Epithelial cell of proximal tubule (primary cell): ENCODE results near the gene JARID2. TPM values are rescaled to one million over a fixed set of nuclear protein-coding genes. Genes with fewer than 3 reads are reported as not detected.

ENCODE experiments used
- DNase-seq: peaks from one replicate; pipeline ENCODE4 v3.0.0-alpha.2; 2011; ENCODE audit warnings: low read depth
- H3K4me3 ChIP-seq: 2 replicates; pipeline ENCODE4 v1.5.1; 2011; ENCODE audit warnings: low read depth, mild to moderate bottlenecking, low read length
- total RNA-seq: library from RNA; depleted of rRNA; stranded (reverse); fragments of >200 nt; gene quantifications from 2 replicates; pipeline ENCODE4 v1.2.3, GENCODE V29; 2015
- TF ChIP-seq, protein P1 (sequence below): conservative IDR thresholded peaks from 2 replicates; pipeline ENCODE4 v1.5.1; 2012; ENCODE audit warnings: low read depth, mild to moderate bottlenecking, low read length

The JARID2 gene
- total RNA-seq, 1 donor from 2014 or later = 5.1 TPM

DNA sequence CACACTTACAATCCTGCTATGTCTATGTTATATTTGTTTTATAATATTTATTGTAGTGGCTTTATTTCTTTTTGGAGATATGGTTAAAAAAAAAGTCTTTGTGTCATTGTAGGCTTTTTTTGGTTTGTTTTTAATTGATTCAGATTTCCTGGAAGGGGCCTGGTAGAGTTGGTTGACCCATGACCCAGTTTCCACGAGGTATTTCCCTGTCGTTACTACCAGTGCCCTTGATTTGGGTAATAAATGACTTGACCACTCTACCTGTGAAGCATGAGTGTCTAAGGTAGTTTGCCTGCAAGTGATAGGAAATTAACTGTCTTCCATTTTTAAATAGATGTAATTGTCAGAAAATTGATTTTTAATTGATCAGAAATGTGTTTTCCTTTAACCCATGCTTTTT is 121.0 kb downstream of the JARID2 start:
- no peak for DNase-seq
- TF ChIP-seq, protein P1, sequence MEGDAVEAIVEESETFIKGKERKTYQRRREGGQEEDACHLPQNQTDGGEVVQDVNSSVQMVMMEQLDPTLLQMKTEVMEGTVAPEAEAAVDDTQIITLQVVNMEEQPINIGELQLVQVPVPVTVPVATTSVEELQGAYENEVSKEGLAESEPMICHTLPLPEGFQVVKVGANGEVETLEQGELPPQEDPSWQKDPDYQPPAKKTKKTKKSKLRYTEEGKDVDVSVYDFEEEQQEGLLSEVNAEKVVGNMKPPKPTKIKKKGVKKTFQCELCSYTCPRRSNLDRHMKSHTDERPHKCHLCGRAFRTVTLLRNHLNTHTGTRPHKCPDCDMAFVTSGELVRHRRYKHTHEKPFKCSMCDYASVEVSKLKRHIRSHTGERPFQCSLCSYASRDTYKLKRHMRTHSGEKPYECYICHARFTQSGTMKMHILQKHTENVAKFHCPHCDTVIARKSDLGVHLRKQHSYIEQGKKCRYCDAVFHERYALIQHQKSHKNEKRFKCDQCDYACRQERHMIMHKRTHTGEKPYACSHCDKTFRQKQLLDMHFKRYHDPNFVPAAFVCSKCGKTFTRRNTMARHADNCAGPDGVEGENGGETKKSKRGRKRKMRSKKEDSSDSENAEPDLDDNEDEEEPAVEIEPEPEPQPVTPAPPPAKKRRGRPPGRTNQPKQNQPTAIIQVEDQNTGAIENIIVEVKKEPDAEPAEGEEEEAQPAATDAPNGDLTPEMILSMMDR = no peak

DNA sequence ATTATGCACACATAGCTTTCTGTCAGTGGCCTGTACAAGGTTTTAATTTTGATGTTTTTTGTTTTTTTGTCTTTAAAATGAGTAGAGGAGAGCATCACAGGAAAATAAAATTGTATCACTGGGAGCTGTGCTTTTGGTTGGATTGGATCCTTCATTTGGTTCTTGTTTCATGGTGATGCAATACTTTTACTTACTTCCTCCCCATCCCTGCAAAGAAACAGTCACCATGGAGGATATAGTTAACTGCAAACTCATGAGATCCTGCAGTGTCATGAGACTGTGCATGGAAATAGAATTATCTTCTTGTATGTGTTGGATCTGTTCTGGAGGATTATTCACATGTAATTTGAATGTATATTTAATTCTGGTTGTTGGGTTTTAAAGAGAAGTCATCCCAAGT is 122.3 kb downstream of the JARID2 start:
- no peak overlapping the region for H3K4me3 ChIP-seq
- no peak for DNase-seq
- TF ChIP-seq, protein P1 = no peak

More for the DNA sequence above, 121.0 kb downstream of the JARID2 start:
- H3K4me3 ChIP-seq = no peak overlapping the region

DNA sequence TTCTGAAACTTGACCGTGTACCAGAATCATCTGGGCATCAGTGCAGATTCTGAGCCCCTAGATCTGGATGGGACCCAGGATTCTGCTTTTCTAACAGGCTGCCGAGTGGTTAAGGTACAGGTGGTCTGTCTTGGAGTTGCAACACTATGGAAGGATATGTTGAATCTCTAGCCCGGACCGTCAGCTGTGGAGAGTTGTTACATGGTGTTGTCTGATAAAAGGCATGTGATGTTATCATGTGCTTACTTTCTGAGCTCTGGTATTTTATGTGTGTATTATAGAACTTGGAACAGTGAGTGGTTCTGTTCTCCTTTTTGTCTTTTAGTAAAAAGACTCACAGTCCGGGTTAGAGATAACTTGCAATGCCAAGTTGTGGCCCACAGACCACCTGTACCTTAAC is 123.0 kb downstream of the JARID2 start:
- TF ChIP-seq, protein P1 = no peak
- H3K4me3 ChIP-seq = no peak overlapping the region
- no peak for DNase-seq

DNA sequence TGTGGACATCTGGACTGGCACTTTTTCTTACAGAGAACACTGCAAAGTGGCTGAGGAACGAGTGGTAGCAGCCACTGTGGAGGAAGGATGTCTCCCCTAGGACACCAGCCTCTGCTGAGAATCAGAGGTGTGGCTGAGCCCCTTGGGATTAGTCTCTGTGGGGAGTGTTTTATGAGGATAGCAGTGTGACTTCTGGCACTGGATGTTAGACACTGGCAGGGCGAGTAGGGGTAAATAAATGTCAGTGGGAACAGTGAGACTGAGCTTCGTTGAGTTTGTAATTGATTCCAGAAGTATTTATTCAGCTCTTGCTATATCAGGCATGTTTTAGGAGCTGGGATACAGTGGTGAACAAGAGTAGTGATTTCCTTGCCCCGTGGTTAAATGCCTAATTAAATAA is 124.0 kb downstream of the JARID2 start:
- TF ChIP-seq, protein P1 = no peak
- DNase-seq = no peak
- no peak overlapping the region for H3K4me3 ChIP-seq

DNA sequence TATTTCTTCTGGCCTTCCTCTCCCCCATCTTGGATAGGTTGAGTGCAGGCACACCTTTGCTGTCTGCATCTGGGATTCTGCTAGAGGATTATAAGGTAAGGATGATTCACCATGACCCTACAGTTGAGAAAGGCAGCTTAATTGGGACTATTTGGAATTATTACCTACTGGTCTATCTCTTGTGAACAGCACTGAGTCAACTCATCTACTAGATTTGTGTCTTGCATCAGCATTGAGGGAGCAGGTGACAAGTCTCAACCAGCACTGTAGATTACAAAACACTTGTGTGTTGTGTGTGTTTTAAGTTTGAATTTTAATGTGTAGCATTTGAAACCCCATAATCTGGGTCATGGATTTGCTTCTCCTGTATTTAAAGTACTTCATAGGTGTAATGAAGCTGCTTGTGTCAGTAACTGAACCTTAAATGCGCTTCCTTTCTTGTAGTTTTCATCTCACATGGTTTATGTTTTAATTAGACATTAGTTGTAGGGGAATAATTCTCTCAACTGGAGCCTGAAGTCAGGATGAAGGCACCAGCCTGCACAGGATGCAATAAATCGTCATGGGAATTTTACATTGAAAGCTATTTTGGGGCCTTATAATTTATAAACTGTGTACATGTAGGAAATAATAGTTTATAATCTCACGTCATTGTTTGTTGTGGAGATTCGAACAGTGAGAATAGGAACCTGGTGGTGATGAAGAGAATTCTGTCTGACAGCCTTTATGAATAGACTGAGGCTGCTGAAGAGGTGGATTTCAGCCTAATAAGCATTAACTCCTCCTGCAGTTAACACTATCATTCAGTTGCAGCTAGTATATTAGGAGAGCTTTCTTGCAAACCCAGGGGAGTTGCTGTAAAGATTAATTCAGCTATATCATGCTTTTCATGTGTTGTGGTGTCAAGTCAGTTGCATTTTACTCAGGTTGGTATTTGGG is 125.1 kb downstream of the JARID2 start:
- DNase-seq = no peak
- TF ChIP-seq, protein P1 = no peak
- no peak overlapping the region for H3K4me3 ChIP-seq

DNA sequence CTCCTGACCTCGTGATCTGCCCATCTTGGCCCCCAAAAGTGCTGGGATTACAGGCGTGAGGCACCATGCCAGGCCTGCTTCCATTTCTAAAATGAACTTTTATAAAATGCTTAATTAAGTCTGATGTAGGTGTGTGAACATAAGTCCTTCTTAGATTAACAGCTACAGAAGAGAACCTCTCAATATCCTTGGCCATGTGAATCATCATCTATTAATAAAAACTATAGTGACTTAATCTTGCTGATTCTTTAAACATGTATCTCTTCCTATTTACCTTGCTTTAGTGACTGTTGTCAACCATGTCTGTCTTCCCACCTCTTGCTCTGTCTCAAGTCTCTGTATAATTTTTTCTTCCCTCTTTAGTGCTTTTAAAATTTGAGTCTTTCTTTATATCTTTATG is 127.1 kb downstream of the JARID2 start:
- DNase-seq = no peak
- H3K4me3 ChIP-seq = no peak overlapping the region
- TF ChIP-seq, protein P1 = no peak

DNA sequence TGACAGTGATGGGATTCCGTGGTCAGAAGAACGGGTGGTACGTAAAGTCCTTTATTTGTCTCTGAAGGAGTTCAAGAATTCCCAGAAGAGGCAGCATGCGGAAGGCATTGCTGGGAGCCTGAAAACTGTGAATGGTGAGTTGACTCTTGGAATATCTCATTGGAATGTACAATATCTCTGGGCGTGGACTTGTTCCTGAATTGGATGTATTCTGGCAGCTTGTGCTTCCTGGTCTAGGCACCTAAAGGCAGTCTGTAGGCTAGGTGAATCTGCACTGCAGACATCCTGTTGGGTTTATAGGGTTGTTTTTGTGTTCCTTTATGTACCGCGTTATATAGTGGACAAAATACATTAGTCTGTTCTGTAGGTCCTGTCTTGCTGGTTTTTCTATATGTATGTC is 128.2 kb downstream of the JARID2 start:
- TF ChIP-seq, protein P1 = no peak

More for the DNA sequence above, 128.2 kb downstream of the JARID2 start:
- no peak overlapping the region for H3K4me3 ChIP-seq
- no peak for DNase-seq
